ENCODE results near the gene IPO11.

Gene IPO11

GRCh38 chr5:62412549-62413329, at the start of gene IPO11:
IPO11 (plus strand) TSS chr5:62412763; CDS start chr5:62437280, 24,517 bp downstream.
- DNase-seq = peak; percentile 99

GRCh38 chr5:62369039-62369438, 43.5 kb upstream of the IPO11 start:
- no peak for DNase-seq

- DNase-seq = no peak
Measured at GRCh38 chr5:62371409-62371808, 41.2 kb upstream of the IPO11 start.

- no peak for DNase-seq
Measured at GRCh38 chr5:62372600-62372999, 40.0 kb upstream of the IPO11 start.

- no peak for DNase-seq
Measured at GRCh38 chr5:62373382-62373781, 39.2 kb upstream of the IPO11 start.

- DNase-seq = no peak
Measured at GRCh38 chr5:62374090-62374489, 38.5 kb upstream of the IPO11 start.

GRCh38 chr5:62375627-62376026, 36.9 kb upstream of the IPO11 start:
- no peak for DNase-seq

GRCh38 chr5:62376064-62376463, 36.5 kb upstream of the IPO11 start:
- DNase-seq = peak; percentile 11

- no peak for DNase-seq
Measured at GRCh38 chr5:62385131-62385530, 27.4 kb upstream of the IPO11 start.

- no peak for DNase-seq
Measured at GRCh38 chr5:62385816-62386400, 26.7 kb upstream of the IPO11 start.

- peak; percentile 25 for DNase-seq
Measured at GRCh38 chr5:62386824-62387223, 25.7 kb upstream of the IPO11 start.

GRCh38 chr5:62395210-62395950, 17.2 kb upstream of the IPO11 start:
- DNase-seq = peak; percentile 59

GRCh38 chr5:62403411-62404250, 8.9 kb upstream of the IPO11 start, which contains the start of gene DIMT1:
DIMT1 (minus strand) TSS chr5:62403905; CDS start chr5:62403772, 133 bp downstream.
- peak; percentile 98 for DNase-seq

GRCh38 chr5:62413711-62414110, 1.1 kb downstream of the IPO11 start:
- DNase-seq = no peak

- DNase-seq = no peak
Measured at GRCh38 chr5:62418462-62419076, 6.0 kb downstream of the IPO11 start.

- no peak for DNase-seq
Measured at GRCh38 chr5:62419609-62420008, 7.0 kb downstream of the IPO11 start.

GRCh38 chr5:62421414-62421813, 8.9 kb downstream of the IPO11 start:
- no peak for DNase-seq

- no peak for DNase-seq
Measured at GRCh38 chr5:62424763-62425162, 12.2 kb downstream of the IPO11 start.

- DNase-seq = no peak
Measured at GRCh38 chr5:62431735-62432620, 19.4 kb downstream of the IPO11 start.

- DNase-seq = no peak
Measured at GRCh38 chr5:62432621-62433064, 20.1 kb downstream of the IPO11 start.

GRCh38 chr5:62448528-62448927, 36.0 kb downstream of the IPO11 start:
- DNase-seq = no peak

All from HCEC 1CT (cell line).